AG04449 (cell line): Measurements from ENCODE around the gene SLC22A5.

Source experiments
- CTCF ChIA-PET: fragments of 350-600 bp; formaldehyde crosslinking; extraction: SDS; loops from one replicate; lab custom pipeline; 2021; ENCODE audit warnings: antibody characterized with exemption; lab: Yijun Ruan, JAX
- POLR2A ChIA-PET: fragments of 400-600, 350-600 bp; formaldehyde crosslinking; extraction: SDS; loops from one replicate; lab custom pipeline; 2020; ENCODE audit warnings: antibody characterized with exemption, inconsistent platforms; lab: Yijun Ruan, JAX
- DNase-seq: peaks from one replicate; pipeline ENCODE4 v3.0.0-alpha.2; 2010; ENCODE audit warnings: low read depth, low spot score
- H3K4me3 ChIP-seq: 2 replicates; pipeline ENCODE4 v1.5.1; 2011; ENCODE audit warnings: low read depth, mild to moderate bottlenecking, control low read depth, low read length
- TF ChIP-seq, protein P1 (sequence below): IDR thresholded peaks from one replicate; pipeline ENCODE4 v1.5.1; 2011; ENCODE audit warnings: mild to moderate bottlenecking, moderate library complexity, low read length, control low read depth, inconsistent platforms; ENCODE audit not compliant: insufficient read depth; ENCODE audit errors: missing control alignments

Gene SLC22A5

GRCh38 chr5:132369474-132370180 is at the start of gene SLC22A5:
Gene SLC22A5, plus strand, starts transcription at chr5:132369710. Its CDS starts 263 bp downstream, at chr5:132369973.
- peak within 1 kb of the TSS; percentile 64 for H3K4me3 ChIP-seq
- DNase-seq, result no peak
- ChIA-PET CTCF (interaction anchor here (0.8 to 2.1 kb wide), 6 partner anchors 12 to 188 kb away, joined by 3 to 17 read pairs (median 5); no protein-coding TSS in a partner anchor), POLR2A (interaction anchor here (0.6 to 1.9 kb wide), 4 partner anchors 45 to 136 kb away, joined by 3 to 7 read pairs (median 4); partner anchors contain the start of genes IRF1 and SLC22A4)
- TF ChIP-seq, protein P1, sequence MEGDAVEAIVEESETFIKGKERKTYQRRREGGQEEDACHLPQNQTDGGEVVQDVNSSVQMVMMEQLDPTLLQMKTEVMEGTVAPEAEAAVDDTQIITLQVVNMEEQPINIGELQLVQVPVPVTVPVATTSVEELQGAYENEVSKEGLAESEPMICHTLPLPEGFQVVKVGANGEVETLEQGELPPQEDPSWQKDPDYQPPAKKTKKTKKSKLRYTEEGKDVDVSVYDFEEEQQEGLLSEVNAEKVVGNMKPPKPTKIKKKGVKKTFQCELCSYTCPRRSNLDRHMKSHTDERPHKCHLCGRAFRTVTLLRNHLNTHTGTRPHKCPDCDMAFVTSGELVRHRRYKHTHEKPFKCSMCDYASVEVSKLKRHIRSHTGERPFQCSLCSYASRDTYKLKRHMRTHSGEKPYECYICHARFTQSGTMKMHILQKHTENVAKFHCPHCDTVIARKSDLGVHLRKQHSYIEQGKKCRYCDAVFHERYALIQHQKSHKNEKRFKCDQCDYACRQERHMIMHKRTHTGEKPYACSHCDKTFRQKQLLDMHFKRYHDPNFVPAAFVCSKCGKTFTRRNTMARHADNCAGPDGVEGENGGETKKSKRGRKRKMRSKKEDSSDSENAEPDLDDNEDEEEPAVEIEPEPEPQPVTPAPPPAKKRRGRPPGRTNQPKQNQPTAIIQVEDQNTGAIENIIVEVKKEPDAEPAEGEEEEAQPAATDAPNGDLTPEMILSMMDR, result no peak

DNA sequence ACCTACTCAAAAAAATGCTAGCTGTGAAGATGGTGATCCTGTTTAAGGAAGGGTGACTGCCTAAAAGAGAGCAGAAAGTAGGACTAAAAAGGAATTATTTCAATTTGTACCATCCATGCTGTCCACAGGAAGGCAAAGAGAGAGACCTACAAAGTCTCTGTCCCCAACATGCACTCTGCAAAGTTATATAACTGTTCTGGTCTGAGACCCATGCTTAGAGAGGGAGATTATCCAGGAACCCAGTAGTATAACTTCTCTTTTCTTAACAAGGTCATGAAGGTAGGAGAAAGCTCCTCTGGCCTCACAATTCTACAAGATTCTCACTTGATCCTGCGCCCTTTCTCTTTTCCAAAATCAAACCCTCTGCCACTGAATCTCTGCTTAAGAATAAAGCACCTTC is 49.5 kb upstream of the SLC22A5 start:
- POLR2A ChIA-PET, result no interaction called here

GRCh38 chr5:132321109-132321721 is 48.3 kb upstream of the SLC22A5 start:
- no peak overlapping the region for H3K4me3 ChIP-seq
- no peak for DNase-seq
- POLR2A ChIA-PET, result no interaction called here
- CTCF ChIA-PET, result no interaction called here
- TF ChIP-seq, protein P1, result no peak

More for the DNA sequence above, 49.5 kb upstream of the SLC22A5 start:
- CTCF ChIA-PET, result interaction anchor here (1.1 kb wide), 1 partner anchor 82 kb away, joined by 4 read pairs; no protein-coding TSS in a partner anchor
- no peak overlapping the region for H3K4me3 ChIP-seq
- no peak for DNase-seq
- TF ChIP-seq, protein P1, result no peak

- ChIA-PET CTCF (interaction anchor here (3.1 kb wide), 1 partner anchor 84 kb away, joined by 14 read pairs; no protein-coding TSS in a partner anchor), POLR2A (no interaction called here)
- no peak overlapping the region for H3K4me3 ChIP-seq
- TF ChIP-seq, protein P1, result no peak
- DNase-seq, result no peak
Observed at GRCh38 chr5:132322266-132322665, 47.2 kb upstream of the SLC22A5 start.

DNA sequence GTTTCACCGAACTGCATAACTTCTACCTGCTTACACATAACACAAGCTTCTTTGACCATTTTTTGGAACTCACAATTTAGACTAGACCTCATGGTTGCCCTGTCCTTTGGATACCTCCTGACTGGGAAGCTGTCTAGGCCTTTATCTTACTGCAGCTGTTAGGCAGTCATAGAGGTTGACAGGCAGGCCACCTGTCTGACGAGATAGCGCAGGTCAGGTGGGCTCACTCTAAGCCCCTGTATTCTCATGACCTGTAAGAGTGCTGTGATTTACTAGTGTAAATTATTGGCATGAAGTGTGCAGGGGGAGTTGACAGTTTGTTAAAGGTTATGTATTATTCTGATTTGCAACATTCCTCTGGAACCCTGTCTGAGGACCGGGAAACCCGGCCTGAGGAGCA is 46.3 kb upstream of the SLC22A5 start:
- no peak for DNase-seq
- POLR2A ChIA-PET, result no interaction called here
- no peak overlapping the region for H3K4me3 ChIP-seq
- TF ChIP-seq, protein P1, result no peak
- CTCF ChIA-PET, result interaction anchor here (3.1 kb wide), 1 partner anchor 85 kb away, joined by 14 read pairs; no protein-coding TSS in a partner anchor

GRCh38 chr5:132325691-132326090 is 43.8 kb upstream of the SLC22A5 start:
- H3K4me3 ChIP-seq, result no peak overlapping the region
- ChIA-PET POLR2A (interaction anchor here (0.6 kb wide), 1 partner anchor 64 kb away, joined by 3 read pairs; no protein-coding TSS in a partner anchor), CTCF (interaction anchor here (1.0 to 1.9 kb wide), 2 partner anchors 10 to 62 kb away, joined by 3 to 7 read pairs; no protein-coding TSS in a partner anchor)
- DNase-seq, result no peak
- TF ChIP-seq, protein P1, result no peak
